ENCODE measurements around the gene CYTH4. TPM values are rescaled to one million over a fixed set of nuclear protein-coding genes. Genes with fewer than 3 reads are reported as not detected.

The CYTH4 gene
- total RNA-seq, 1 experiment from 2014 or later = 3.8 TPM

- no peak overlapping the region for H3K9ac ChIP-seq (ENCODE audit: low read length)
- ChIA-PET POLR2A (interaction anchor here (1.4 kb wide), 1 partner anchor 12 kb away, joined by 3 read pairs; no protein-coding TSS in a partner anchor), CTCF (interaction anchor here (1.2 to 5.7 kb wide), 3 partner anchors 9 to 336 kb away, joined by 3 to 44 read pairs (median 3); no protein-coding TSS in a partner anchor), RAD21 (ENCODE audit: low non-redundant PET in 1 of 2, low total read pairs in 2 of 2, uncharacterized antibody in 2 of 2, unreplicated experiment in 2 of 2) (interaction anchor here in 1 of 2 experiments (1.4 kb wide), 1 partner anchor 45 kb away, joined by 3 read pairs; no protein-coding TSS in a partner anchor)
- H2AFZ ChIP-seq (ENCODE audit: low read depth, low read length, poor library complexity, severe bottlenecking) = no peak overlapping the region
- no peak for TF ChIP-seq FOSL1 (IDR thresholded peaks at IDR 0.05; ENCODE audit: low read depth)
- no peak for TF ChIP-seq POLR2AphosphoS5 (IDR thresholded peaks at IDR 0.05; ENCODE audit: low read depth, low read length)
- no peak for TF ChIP-seq MAX (IDR thresholded peaks at IDR 0.05)
- H3K27me3 ChIP-seq (ENCODE audit: insufficient read depth, low read length) = no peaks in the 10 kb centered on the region
- intact Hi-C loops (cut with micrococcal nuclease) = no loop called here
- no peaks in the 10 kb centered on the region for H4K20me1 ChIP-seq (ENCODE audit: insufficient read depth)
- peaks cover 20 to 70% of the 10 kb centered on the region in 2 experiments for H3K4me1 ChIP-seq (ENCODE audit: control insufficient read depth in 1 of 2, insufficient read depth in 2 of 2, low read length in 2 of 2)
- peak overlapping the region; percentile 23; the same call in 1 of the 2 replicates for H3K27ac ChIP-seq (ENCODE audit: low read depth, low read length)
- H3K79me2 ChIP-seq (ENCODE audit: insufficient read depth, low read length) = no peaks in the 10 kb centered on the region
- DNase-seq (ENCODE audit: low read depth, low spot score) (no peak), ATAC-seq (no peak)
- BruUV-seq (replicated peaks) = no TSS peak
- no peaks in the 10 kb centered on the region for H3K9me3 ChIP-seq (ENCODE audit: control insufficient read depth in 1 of 2, insufficient read depth in 1 of 2, low read depth in 1 of 2, low read length in 2 of 2)
- H3K9me2 ChIP-seq (ENCODE audit: insufficient read depth) = no peaks in the 10 kb centered on the region
- no peak overlapping the region for H3K4me3 ChIP-seq (replicated peaks in 1 of 2; ENCODE audit: low read depth in 1 of 2, low read length in 2 of 2)
- H3K36me3 ChIP-seq (ENCODE audit: control insufficient read depth in 1 of 2, insufficient read depth in 2 of 2, low read length in 2 of 2) = no peaks in the 10 kb centered on the region
- peak overlapping the region; percentile 60 for H3K4me2 ChIP-seq (ENCODE audit: low read length)
Measured at GRCh38 chr22:37270928-37271650, 11.2 kb upstream of the CYTH4 start.

GRCh38 chr22:37273126-37273845, 9.0 kb upstream of the CYTH4 start:
- CTCF ChIA-PET = interaction anchor here (5.7 kb wide), 1 partner anchor 13 kb away, joined by 44 read pairs; no protein-coding TSS in a partner anchor
- BruUV-seq (replicated peaks) = no TSS peak
- H3K9ac ChIP-seq (ENCODE audit: low read length) = peak overlapping the region; percentile 36
- TF ChIP-seq EZH2 (IDR thresholded peaks at IDR 0.05) (no peak), SP1 (IDR thresholded peaks at IDR 0.05; ENCODE audit: low read depth) (peak; percentile 68), JUND (IDR thresholded peaks at IDR 0.05) (peak; percentile 56; the same call in 1 of the 2 replicates), YY1 (IDR thresholded peaks at IDR 0.05; ENCODE audit: extremely low read depth, insufficient replicate concordance, low read depth, low read length) (no peak), POLR2AphosphoS5 (IDR thresholded peaks at IDR 0.05; ENCODE audit: low read depth, low read length) (no peak), SIN3A (IDR thresholded peaks at IDR 0.05; ENCODE audit: low read depth) (no peak), POLR2A (IDR thresholded peaks at IDR 0.05; ENCODE audit: borderline replicate concordance, extremely low read depth, insufficient read depth, insufficient read length) (no peak), CTCF (IDR thresholded peaks at IDR 0.05 in 2 of 3, conservative IDR thresholded peaks at IDR 0.05 in 1 of 3; ENCODE audit: borderline replicate concordance in 1 of 3, insufficient read depth in 1 of 3, low read depth in 2 of 3, low read length in 2 of 3) (no peak), CBX3 (IDR thresholded peaks at IDR 0.05; ENCODE audit: low read depth) (no peak), MAX (IDR thresholded peaks at IDR 0.05) (peak; percentile 23; the same call in 1 of the 2 replicates), EGR1 (IDR thresholded peaks at IDR 0.05; ENCODE audit: low read depth) (no peak), EZH2phosphoT487 (IDR thresholded peaks at IDR 0.05; ENCODE audit: borderline replicate concordance) (no peak)

More at GRCh38 chr22:37273126-37273845, 9.0 kb upstream of the CYTH4 start:
- RAD21 ChIA-PET (ENCODE audit: low non-redundant PET in 1 of 2, low total read pairs in 2 of 2, uncharacterized antibody in 2 of 2, unreplicated experiment in 2 of 2) = no interaction called here
- no peaks in the 10 kb centered on the region for H3K79me2 ChIP-seq (ENCODE audit: insufficient read depth, low read length)
- intact Hi-C loops (cut with micrococcal nuclease) = no loop called here
- peak overlapping the region; percentile 60 for H3K4me2 ChIP-seq (ENCODE audit: low read length)
- POLR2A ChIA-PET = no interaction called here
- H3K4me3 ChIP-seq (replicated peaks in 1 of 2; ENCODE audit: low read depth in 1 of 2, low read length in 2 of 2) = no peak overlapping the region
- H2AFZ ChIP-seq (ENCODE audit: low read depth, low read length, poor library complexity, severe bottlenecking) = no peak overlapping the region
- no peaks in the 10 kb centered on the region for H3K9me2 ChIP-seq (ENCODE audit: insufficient read depth)
- H3K9me3 ChIP-seq (ENCODE audit: control insufficient read depth in 1 of 2, insufficient read depth in 1 of 2, low read depth in 1 of 2, low read length in 2 of 2) = no peaks in the 10 kb centered on the region
- no peaks in the 10 kb centered on the region for H4K20me1 ChIP-seq (ENCODE audit: insufficient read depth)
- H3K36me3 ChIP-seq (ENCODE audit: control insufficient read depth in 1 of 2, insufficient read depth in 2 of 2, low read length in 2 of 2) = no peaks in the 10 kb centered on the region
- H3K4me1 ChIP-seq (ENCODE audit: control insufficient read depth in 1 of 2, insufficient read depth in 2 of 2, low read length in 2 of 2) = peaks cover 30 to 73% of the 10 kb centered on the region in 2 experiments
- H3K27ac ChIP-seq (ENCODE audit: low read depth, low read length) = peak overlapping the region; percentile 25; the same call in 1 of the 2 replicates
- ATAC-seq (peak; percentile 48), DNase-seq (ENCODE audit: low read depth, low spot score) (no peak)
- no peaks in the 10 kb centered on the region for H3K27me3 ChIP-seq (ENCODE audit: insufficient read depth, low read length)

Data from HCT116 (cell line).